IMR-90 (cell line): ENCODE results near the gene SYNGR3. TPM values are rescaled to one million over a fixed set of nuclear protein-coding genes. Genes with fewer than 3 reads are reported as not detected.

Experiments
- ATAC-seq: fragments of 200-7000 bp; cut with Tn5 transposase; 2 replicates; pipeline ENCODE4 v1.9.1; 2020; ENCODE audit warnings: low read depth, mild to moderate bottlenecking, moderate library complexity
- BruUV-seq: library from RNA; stranded (reverse); fragments of 400-500 nt; replicated peaks from 2 replicates; lab custom pipeline; 2021; lab: Mats Ljungman, UMichigan
- CTCF ChIA-PET: fragments of 300-600 bp; formaldehyde crosslinking; extraction: SDS; loops from one replicate; lab custom pipeline; 2021; ENCODE audit warnings: antibody characterized with exemption; lab: Yijun Ruan, JAX
- POLR2A ChIA-PET: fragments of 300-600 bp; sonication (Branson Sonifier 250); formaldehyde crosslinking; loops from one replicate; lab custom pipeline; 2022; ENCODE audit warnings: antibody characterized with exemption; ENCODE audit not compliant: unreplicated experiment; lab: Charles Lee
- DNase-seq: peaks from one replicate; pipeline ENCODE4 v3.0.0; 2013
- H2AFZ ChIP-seq: replicated peaks from 2 replicates; pipeline ENCODE3; 2013; ENCODE audit warnings: low read length, mild to moderate bottlenecking; ENCODE audit not compliant: poor library complexity
- H2AK5ac ChIP-seq: 2 replicates; pipeline ENCODE4 v1.6.1; 2013; ENCODE audit warnings: low read depth, low read length, inconsistent platforms
- H2AK9ac ChIP-seq: replicated peaks from 2 replicates; pipeline ENCODE3; 2013; ENCODE audit warnings: mild to moderate bottlenecking, low read depth, low read length, moderate library complexity; ENCODE audit not compliant: poor library complexity
- H2BK120ac ChIP-seq: 2 replicates; pipeline ENCODE4 v1.6.1; 2013; ENCODE audit warnings: low read depth, low read length, inconsistent platforms
- H2BK15ac ChIP-seq: 3 replicates; pipeline ENCODE4 v1.6.1; 2013; ENCODE audit warnings: low read depth, low read length, inconsistent platforms
- H2BK20ac ChIP-seq: 2 replicates; pipeline ENCODE4 v1.6.1; 2013; ENCODE audit warnings: low read depth, mild to moderate bottlenecking, inconsistent platforms, low read length, moderate library complexity
- H2BK5ac ChIP-seq: 2 replicates; pipeline ENCODE4 v1.6.1; 2013; ENCODE audit warnings: mild to moderate bottlenecking, low read depth, low read length, inconsistent platforms; ENCODE audit not compliant: poor library complexity, severe bottlenecking
- H3K14ac ChIP-seq: replicated peaks from 2 replicates; pipeline ENCODE4 v1.6.1; 2013; ENCODE audit warnings: low read depth, low read length, inconsistent platforms
- H3K18ac ChIP-seq: 2 replicates; pipeline ENCODE4 v1.6.1; 2013; ENCODE audit warnings: low read depth, low read length, control low read depth
- H3K23ac ChIP-seq: 2 replicates; pipeline ENCODE4 v1.6.1; 2013; ENCODE audit warnings: low read depth, low read length, inconsistent platforms
- H3K27ac ChIP-seq: 2 replicates; pipeline ENCODE4 v1.5.1; 2013; ENCODE audit warnings: mild to moderate bottlenecking, control low read depth, low read length; ENCODE audit not compliant: insufficient read depth
- H3K27me3 ChIP-seq: 2 replicates; pipeline ENCODE4 v1.6.1; 2013; ENCODE audit warnings: low read length; ENCODE audit not compliant: control insufficient read depth, insufficient read depth
- H3K36me3 ChIP-seq: 2 replicates; pipeline ENCODE4 v1.6.1; 2013; ENCODE audit warnings: low read length, mixed read lengths; ENCODE audit not compliant: control insufficient read depth, insufficient read depth
- H3K4ac ChIP-seq: 2 replicates; pipeline ENCODE4 v1.6.1; 2013; ENCODE audit warnings: low read depth, low read length, inconsistent platforms
- H3K4me1 ChIP-seq: 2 replicates; pipeline ENCODE4 v1.6.1; 2013; ENCODE audit warnings: low read length, mixed read lengths; ENCODE audit not compliant: control insufficient read depth, insufficient read depth
- H3K4me2 ChIP-seq: 2 replicates; pipeline ENCODE4 v1.6.1; 2013; ENCODE audit warnings: low read depth, mild to moderate bottlenecking, control low read depth, low read length, moderate library complexity
- H3K4me3 ChIP-seq: 2 replicates; pipeline ENCODE4 v1.5.1; 2013; ENCODE audit warnings: low read depth, mild to moderate bottlenecking, control low read depth, low read length, moderate library complexity; ENCODE audit not compliant: insufficient read depth
- H3K56ac ChIP-seq: 2 replicates; pipeline ENCODE4 v1.6.1; 2013; ENCODE audit warnings: low read length, inconsistent platforms; ENCODE audit not compliant: insufficient read depth; ENCODE audit errors: extremely low read depth
- H3K79me1 ChIP-seq, 2 experiments: 2 replicates each; pipeline ENCODE4 v1.6.1; 2013; ENCODE audit warnings: low read length in 2 of 2, inconsistent platforms in 1 of 2, low read depth in 1 of 2
- H3K9ac ChIP-seq: 2 replicates; pipeline ENCODE4 v1.6.1; 2013; ENCODE audit warnings: low read depth, low read length, control low read depth
- H3K9me1 ChIP-seq: 2 replicates; pipeline ENCODE4 v1.6.1; 2013; ENCODE audit warnings: low read length, inconsistent platforms; ENCODE audit not compliant: insufficient read depth
- H3K9me3 ChIP-seq: 2 replicates; pipeline ENCODE4 v1.6.1; 2013; ENCODE audit warnings: low read length; ENCODE audit not compliant: control insufficient read depth, insufficient read depth
- H4K20me1 ChIP-seq: 2 replicates; pipeline ENCODE4 v1.6.1; 2013; ENCODE audit warnings: low read length, inconsistent platforms; ENCODE audit not compliant: insufficient read depth
- H4K5ac ChIP-seq: 2 replicates; pipeline ENCODE4 v1.6.1; 2013; ENCODE audit warnings: mild to moderate bottlenecking, low read depth, low read length, control low read depth
- H4K8ac ChIP-seq, 2 experiments: 2 replicates each; pipeline ENCODE4 v1.6.1; 2013; ENCODE audit warnings: low read depth in 2 of 2, low read length in 2 of 2, control low read depth in 1 of 2, inconsistent platforms in 1 of 2
- H4K91ac ChIP-seq: 2 replicates; pipeline ENCODE4 v1.6.1; 2013; ENCODE audit warnings: low read depth, low read length, inconsistent platforms; ENCODE audit not compliant: insufficient read depth
- BHLHE40 ChIP-seq: fragments of 150-350 bp; IDR thresholded peaks from 2 replicates; pipeline ENCODE4 v1.6.1; 2016; ENCODE audit warnings: mild to moderate bottlenecking, low read depth, low read length
- CTCF ChIP-seq: conservative IDR thresholded peaks from 2 replicates; pipeline ENCODE4 v1.5.1; 2012; ENCODE audit warnings: mild to moderate bottlenecking, low read depth, low read length, improper control_type of control experiment
- ELK1 ChIP-seq: fragments of 150-350 bp; IDR thresholded peaks from 2 replicates; pipeline ENCODE4 v1.6.1; 2016; ENCODE audit warnings: low read depth, mild to moderate bottlenecking, low read length, moderate library complexity, borderline replicate concordance
- MAFK ChIP-seq: IDR thresholded peaks from 2 replicates; pipeline ENCODE4 v1.6.1; 2012; ENCODE audit warnings: low read depth, low read length, improper control_type of control experiment
- MAZ ChIP-seq: IDR thresholded peaks from 2 replicates; pipeline ENCODE4 v1.6.1; 2012; ENCODE audit warnings: low read depth, mild to moderate bottlenecking, low read length, improper control_type of control experiment, moderate library complexity, borderline replicate concordance
- NFE2L2 ChIP-seq: fragments of 150-350 bp; IDR thresholded peaks from 2 replicates; pipeline ENCODE4 v1.6.1; 2016; ENCODE audit warnings: low read depth, mild to moderate bottlenecking, low read length
- POLR2A ChIP-seq: IDR thresholded peaks from 2 replicates; pipeline ENCODE4 v1.6.1; 2012; ENCODE audit warnings: mild to moderate bottlenecking, low read depth, low read length
- SMC3 ChIP-seq: fragments of 150-350 bp; IDR thresholded peaks from 2 replicates; pipeline ENCODE4 v1.6.1; 2016; ENCODE audit warnings: low read depth, mild to moderate bottlenecking, antibody characterized with exemption, low read length, moderate library complexity
- WGBS, 2 experiments: methylation state at CpG; one replicate each; pipeline versions ENCODE4 v1.1.5 to v1.1.7; 2013; ENCODE audit warnings: missing lambda C conversion rate in 2 of 2; ENCODE audit not compliant: insufficient read length in 1 of 2; ENCODE audit errors: extremely low coverage in 2 of 2; 5-methylcytosine and 5-hydroxymethylcytosine counted together
- dilution Hi-C: fragments of 300-500 bp; cut with HindIII; formaldehyde crosslinking; loops from one replicate; pipeline ENCODE4 v1.14.3; 2018; ENCODE audit warnings: low sequenced_read_pairs; ENCODE audit not compliant: unreplicated experiment
- in situ Hi-C: fragments of 300-500 bp; cut with MboI; formaldehyde crosslinking; loops from 3 replicates; pipeline ENCODE4 v1.14.3; 2019; ENCODE audit warnings: low sequenced_read_pairs, inconsistent platforms, mixed read lengths
- intact Hi-C: fragments of 100-400 bp; cut with micrococcal nuclease; formaldehyde crosslinking; loops from 2 replicates; pipeline ENCODE4 v1.10.0; 2022
- polyA plus RNA-seq, 3 experiments: library from polyadenylated mRNA; depleted of rRNA; stranded (reverse); fragments of >200 nt; gene quantifications; 2 replicates each; pipeline ENCODE4 v1.2.3, GENCODE V29; 2012; ENCODE audit warnings: low replicate concordance in 1 of 3
- total RNA-seq: library from RNA; depleted of rRNA; stranded (reverse); fragments of >200 nt; gene quantifications from 2 replicates; pipeline ENCODE4 v1.2.3, GENCODE V29; 2012
- TF ChIP-seq, protein P1 (sequence below): fragments of 150-350 bp; IDR thresholded peaks from 2 replicates; pipeline ENCODE4 v1.6.1; 2017; ENCODE audit warnings: mild to moderate bottlenecking, antibody characterized with exemption, low read length, low read depth

SYNGR3 gene
- total and polyA plus RNA-seq, 2 of the 4 experiments (the other 2 are of a cell fraction): 1.8 to 5.8 TPM

DNA sequence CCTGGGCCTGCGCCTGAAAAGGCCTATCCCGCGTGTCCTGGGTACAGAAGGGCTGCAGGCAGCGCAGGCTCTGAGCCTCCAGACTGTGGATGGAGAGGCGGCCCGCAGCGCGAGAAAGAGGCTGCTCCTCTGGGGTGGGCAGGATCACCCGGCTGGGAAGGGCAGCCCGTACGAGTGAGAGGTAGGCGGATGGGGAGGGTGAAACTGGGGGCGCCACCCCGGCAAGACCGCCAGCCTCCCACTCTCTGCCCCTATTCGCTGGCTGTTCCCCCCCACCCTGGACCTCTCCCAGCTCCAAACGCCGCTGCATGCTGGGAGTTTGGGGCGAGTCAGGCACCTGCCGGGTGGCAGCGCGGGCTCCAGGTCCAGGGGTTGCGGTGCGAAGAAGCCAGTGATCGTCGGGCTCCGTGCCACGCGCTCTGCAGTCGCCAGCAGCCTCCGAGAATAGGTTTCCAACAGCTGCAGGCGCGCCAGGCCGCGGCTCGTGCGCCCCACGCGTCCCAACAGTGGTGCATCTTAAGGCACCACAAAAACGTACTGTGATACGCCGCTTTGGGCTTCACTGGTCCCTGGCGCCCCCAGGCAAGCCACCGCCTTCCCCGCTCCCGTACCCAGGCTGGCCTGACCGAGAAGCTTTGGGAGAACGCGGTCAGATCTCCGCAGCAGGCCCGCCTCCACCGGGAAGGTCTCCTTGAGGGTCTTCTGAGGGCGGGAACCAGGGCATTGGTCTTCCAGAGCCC lies 9.6 kb upstream of the SYNGR3 start:
- DNase-seq: no peak
- Histone ChIP-seq H4K5ac (no peak overlapping the region), H3K27me3 (peaks cover 31% of the 10 kb centered on the region; the same call in 1 of the 2 replicates), H2AFZ (no peak overlapping the region), H3K23ac (no peak overlapping the region), H4K8ac (no peak overlapping the region), H3K56ac (no peak overlapping the region), H3K9ac (no peak overlapping the region), H3K4ac (no peak overlapping the region), H3K4me2 (no peak overlapping the region), H4K20me1 (no peaks in the 10 kb centered on the region; the same call in none of the 2 replicates), H2BK15ac (no peak overlapping the region), H2BK5ac (no peak overlapping the region), H2BK120ac (no peak overlapping the region), H3K9me3 (no peaks in the 10 kb centered on the region), H3K79me1 (peaks cover 7 to 8% of the 10 kb centered on the region in 2 experiments), H3K36me3 (peaks cover 39% of the 10 kb centered on the region), H2AK9ac (peak overlapping the region; percentile 65), H3K9me1 (peaks cover 3% of the 10 kb centered on the region), H2BK20ac (no peak overlapping the region), H3K4me1 (peaks cover 4% of the 10 kb centered on the region), H3K18ac (no peak overlapping the region), H4K91ac (no peak overlapping the region), H3K14ac (no peak overlapping the region), H3K27ac (no peak overlapping the region), H2AK5ac (no peak overlapping the region), H3K4me3 (no peak overlapping the region)
- no peak for ATAC-seq
- BruUV-seq: no TSS peak
- dilution Hi-C loops: no loop called here
- TF ChIP-seq CTCF (no peak), MAZ (no peak), NFE2L2 (no peak), MAFK (no peak), BHLHE40 (no peak), ELK1 (no peak), POLR2A (no peak), SMC3 (no peak)
- TF ChIP-seq, protein P1, sequence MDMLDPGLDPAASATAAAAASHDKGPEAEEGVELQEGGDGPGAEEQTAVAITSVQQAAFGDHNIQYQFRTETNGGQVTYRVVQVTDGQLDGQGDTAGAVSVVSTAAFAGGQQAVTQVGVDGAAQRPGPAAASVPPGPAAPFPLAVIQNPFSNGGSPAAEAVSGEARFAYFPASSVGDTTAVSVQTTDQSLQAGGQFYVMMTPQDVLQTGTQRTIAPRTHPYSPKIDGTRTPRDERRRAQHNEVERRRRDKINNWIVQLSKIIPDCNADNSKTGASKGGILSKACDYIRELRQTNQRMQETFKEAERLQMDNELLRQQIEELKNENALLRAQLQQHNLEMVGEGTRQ: no peak
- intact Hi-C loops: no loop called here
- ChIA-PET POLR2A (no interaction called here), CTCF (interaction anchor here (1.3 kb wide), 1 partner anchor 24 kb away, joined by 3 read pairs; no protein-coding TSS in a partner anchor)
- WGBS, 2 experiments: 15% methylated on average over 35 of the region's 53 CpGs; no CpG with 5 or more reads in 1 of the 2 experiments
- in situ Hi-C loops: no loop called here
